ENCODE data around the gene CEMIP.

Gene CEMIP

DNA sequence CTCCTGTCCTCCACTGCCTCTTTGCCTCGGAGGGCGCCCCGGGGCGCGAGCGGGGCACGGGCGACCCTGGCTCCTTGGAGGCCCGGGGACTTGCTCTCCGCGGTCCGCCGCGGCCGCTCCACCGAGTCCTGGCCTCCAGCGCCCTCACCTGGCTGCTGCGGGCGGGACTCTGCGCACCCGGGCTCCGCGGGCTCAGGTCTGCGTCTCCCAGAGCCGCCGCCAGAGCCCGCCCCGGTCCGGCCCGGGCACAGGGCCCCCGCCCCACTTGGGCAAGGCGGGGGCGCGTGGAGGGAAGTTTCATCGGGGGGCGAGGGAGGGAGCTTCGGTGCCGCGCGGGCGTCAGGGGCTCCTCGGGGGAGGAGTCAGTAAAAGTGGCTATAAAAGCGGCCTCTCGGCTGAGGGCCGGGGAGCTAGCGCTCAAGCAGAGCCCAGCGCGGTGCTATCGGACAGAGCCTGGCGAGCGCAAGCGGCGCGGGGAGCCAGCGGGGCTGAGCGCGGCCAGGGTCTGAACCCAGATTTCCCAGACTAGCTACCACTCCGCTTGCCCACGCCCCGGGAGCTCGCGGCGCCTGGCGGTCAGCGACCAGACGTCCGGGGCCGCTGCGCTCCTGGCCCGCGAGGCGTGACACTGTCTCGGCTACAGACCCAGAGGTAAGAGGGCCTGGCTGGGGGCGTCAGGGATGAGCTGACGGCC is at the start of gene CEMIP:
TSS of gene CEMIP (plus strand) at position 407 of the 694 bp plus-strand sequence. CDS start 94,510 bp downstream, outside the sequence.
- peak; percentile 30 for DNase-seq

- DNase-seq = no peak
Observed at GRCh38 chr15:80730387-80730786, 48.8 kb upstream of the CEMIP start.

- no peak for DNase-seq
Observed at GRCh38 chr15:80730926-80731325, 48.2 kb upstream of the CEMIP start.

GRCh38 chr15:80732167-80732566 is 47.0 kb upstream of the CEMIP start:
- DNase-seq = no peak

GRCh38 chr15:80732818-80733217 is 46.4 kb upstream of the CEMIP start:
- DNase-seq = no peak

DNA sequence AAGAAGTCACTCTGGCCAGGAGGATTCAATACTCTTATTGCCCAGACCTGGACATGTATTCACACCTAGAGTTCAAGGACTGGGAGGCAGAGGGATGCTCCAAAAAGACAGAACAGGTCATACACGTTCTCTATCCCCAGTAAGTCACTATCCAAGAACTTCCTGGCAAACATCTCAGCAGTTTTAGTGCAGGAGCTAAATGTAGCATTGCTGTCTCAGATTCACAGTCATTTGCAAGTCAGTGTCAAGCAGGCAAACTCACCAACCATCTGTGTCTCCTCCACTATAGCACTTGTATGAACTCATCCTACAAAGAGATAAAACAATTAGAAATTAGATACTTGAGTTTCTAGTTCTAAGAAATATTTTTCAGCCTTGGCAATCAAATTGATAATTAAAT is 45.7 kb upstream of the CEMIP start:
- no peak for DNase-seq

GRCh38 chr15:80735344-80735743 is 43.8 kb upstream of the CEMIP start:
- DNase-seq = no peak

GRCh38 chr15:80736560-80736959 is 42.6 kb upstream of the CEMIP start:
- no peak for DNase-seq

- no peak for DNase-seq
Observed at GRCh38 chr15:80739919-80740318, 39.3 kb upstream of the CEMIP start.

- no peak for DNase-seq
Observed at GRCh38 chr15:80742081-80742480, 37.1 kb upstream of the CEMIP start.

DNA sequence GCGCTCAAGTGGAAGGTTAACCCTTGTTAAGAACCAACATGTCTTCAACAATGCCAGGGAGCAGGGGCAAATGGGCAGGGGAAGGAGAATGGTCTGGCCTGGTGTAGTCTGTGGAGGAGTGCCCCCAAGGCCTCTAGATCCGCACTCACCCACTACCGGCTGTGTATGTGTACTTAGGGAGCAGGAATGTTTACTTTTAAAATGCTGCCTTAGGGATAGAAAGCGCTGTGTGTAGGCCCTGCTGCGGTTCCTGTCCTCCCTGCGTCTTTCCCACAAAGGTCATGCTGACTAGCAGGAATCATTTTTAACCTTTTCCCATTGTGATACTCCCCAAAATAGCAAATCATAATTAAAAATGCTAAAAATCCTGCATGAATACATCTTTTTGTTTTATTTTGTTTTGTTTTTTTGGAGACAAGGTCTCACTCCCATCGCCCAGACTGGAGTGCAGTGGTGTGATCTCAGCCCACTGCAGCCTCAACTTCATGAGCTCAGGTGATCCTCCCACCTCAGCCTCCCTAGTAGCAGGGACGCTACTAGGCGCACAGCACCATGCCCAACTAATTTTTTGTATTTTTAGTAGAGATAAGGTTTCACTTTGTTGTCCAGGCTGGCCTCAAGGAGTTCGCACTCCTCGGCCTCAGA is 35.9 kb upstream of the CEMIP start:
- no peak for DNase-seq

- DNase-seq = no peak
Observed at GRCh38 chr15:80744415-80744814, 34.8 kb upstream of the CEMIP start.

GRCh38 chr15:80744826-80745225 is 34.3 kb upstream of the CEMIP start:
- no peak for DNase-seq

GRCh38 chr15:80745888-80746287 is 33.3 kb upstream of the CEMIP start:
- no peak for DNase-seq

DNA sequence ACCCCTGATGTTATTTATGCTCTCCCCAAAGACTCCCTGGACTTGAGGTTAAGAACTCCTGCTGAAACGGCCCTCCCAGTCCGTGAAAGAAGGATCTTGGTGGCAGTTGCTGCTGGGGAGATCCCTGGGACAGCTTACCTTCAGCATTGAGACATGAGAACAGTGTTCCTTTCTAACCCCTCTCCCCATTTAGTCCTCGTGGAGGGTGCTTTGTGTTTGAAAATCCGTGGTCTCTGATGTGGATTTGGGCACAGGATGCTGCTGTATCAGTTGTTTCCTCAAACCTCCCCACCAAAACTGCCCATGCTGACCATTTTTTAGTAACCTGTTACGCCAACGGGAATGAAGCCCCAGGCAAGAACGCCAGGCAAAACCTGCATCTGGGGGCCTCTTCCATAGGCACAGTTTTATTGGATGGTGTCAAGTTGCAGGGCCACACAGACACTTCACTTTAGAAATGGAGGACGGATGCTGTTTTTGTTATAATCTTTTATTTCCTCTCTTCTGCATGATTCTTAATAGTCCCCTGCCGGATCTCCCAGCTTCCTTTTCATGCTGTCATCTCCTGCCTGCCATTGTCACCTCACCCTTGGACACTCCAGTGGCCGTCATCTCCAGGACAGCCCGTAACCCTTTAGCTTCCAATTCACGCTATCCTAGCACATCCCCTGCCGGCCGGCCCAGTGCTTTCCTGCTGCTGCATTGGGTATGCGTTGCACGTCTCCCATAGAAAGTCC is 31.7 kb upstream of the CEMIP start:
- no peak for DNase-seq

DNA sequence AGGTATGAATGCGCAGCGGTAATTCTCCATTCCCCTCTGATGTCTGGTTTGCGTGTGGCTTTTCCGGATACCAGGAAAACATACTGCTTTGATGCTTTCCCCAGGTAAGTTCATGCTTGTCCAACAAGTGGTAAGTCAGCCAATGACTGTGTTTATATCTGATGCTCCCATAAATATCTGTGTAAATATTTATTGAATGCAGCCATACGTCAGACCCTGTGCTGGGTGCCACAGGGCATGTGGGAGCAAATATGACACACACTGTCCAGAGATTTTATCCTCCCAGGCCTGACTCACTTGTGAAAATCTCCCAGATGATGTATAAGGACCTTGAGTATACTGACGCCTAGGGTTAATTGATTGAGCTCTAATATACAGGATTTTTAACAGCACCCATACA is 29.6 kb upstream of the CEMIP start:
- DNase-seq = no peak

GRCh38 chr15:80750575-80750974 is 28.6 kb upstream of the CEMIP start:
- no peak for DNase-seq

DNA sequence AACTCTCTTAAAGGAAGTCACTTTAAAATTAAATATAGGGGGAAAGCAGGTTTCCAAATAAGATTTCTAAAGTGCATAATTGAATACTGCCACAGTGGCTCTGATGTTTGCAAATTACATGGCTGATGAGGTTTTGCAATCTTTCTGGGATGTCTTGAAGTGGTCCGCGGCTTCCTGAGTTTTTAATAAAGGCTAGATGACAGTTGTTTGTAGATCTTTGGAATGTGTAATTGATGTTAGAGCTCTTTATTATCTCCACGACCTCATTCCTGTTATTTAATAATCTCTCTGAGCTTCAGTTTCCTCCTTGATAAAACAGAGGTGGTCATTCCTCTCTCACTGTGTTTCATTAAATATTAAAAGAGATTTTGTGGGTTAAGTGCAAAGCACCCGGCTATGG is 27.0 kb upstream of the CEMIP start:
- DNase-seq = no peak

GRCh38 chr15:80753161-80753560 is 26.0 kb upstream of the CEMIP start:
- DNase-seq = no peak

DNA sequence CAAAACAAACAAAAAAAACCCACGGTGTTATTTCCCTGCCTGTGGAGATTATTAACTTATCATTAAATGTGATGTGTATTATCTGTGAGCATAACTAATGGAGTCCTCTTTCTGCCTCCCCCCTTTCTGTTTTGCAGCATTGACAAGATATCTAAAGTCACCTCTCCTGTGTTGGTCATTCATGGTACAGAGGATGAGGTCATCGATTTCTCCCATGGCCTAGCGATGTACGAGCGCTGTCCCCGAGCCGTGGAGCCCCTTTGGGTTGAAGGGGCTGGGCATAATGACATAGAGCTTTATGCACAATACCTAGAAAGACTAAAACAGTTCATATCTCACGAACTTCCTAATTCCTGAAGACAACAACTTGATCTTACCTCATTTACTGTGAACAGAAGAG is 25.2 kb upstream of the CEMIP start:
- DNase-seq = no peak

- DNase-seq = no peak
Observed at GRCh38 chr15:80755885-80756284, 23.3 kb upstream of the CEMIP start.

DNA sequence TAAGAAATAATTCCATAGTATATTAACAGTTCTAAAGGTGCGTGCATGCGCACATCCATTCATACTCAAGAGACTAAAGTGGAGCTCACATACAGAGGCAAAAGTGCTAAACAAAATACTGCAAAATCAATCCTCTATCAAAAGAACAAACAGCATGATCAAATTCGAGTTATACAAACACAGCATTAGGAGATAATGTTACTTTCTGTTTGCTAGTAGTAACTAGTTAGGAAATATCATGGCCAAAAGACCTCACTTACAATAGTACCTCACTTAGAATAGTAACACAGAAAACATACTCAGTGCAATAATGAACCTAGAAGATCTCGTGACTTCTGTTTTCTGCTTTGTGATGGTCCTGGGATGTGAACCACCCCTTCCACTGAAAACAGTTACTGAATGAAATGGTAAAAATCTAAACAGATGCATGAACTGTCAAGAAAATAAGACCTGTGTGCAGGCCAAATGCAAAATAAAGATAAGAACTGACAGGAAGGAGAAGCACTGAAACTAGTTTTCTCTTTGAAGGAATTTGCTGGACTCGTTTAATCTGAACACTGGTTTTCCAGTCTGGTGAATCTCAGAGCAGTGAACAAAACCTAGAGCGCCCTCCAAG is 20.9 kb upstream of the CEMIP start:
- DNase-seq = no peak

DNA sequence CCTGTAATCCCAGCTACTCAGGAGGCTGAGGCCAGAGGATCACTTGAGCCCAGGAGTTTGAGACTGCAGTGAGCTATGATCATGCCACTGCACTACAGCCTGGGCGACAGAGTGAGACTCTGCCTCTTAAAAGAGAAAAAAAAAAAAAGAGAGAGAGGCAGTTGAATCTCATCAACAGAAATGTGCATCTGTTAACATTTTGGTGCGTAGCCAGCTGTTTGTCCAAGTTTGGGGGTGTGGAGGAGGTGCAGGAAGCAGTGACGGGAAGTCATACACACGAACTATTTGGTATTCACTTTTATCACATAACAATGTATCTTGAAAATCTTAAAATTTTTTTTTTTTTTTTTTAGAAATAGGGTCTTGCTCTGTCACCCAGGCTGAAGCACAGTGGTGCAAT is 18.2 kb upstream of the CEMIP start:
- DNase-seq = no peak

- DNase-seq = no peak
Observed at GRCh38 chr15:80761754-80762153, 17.4 kb upstream of the CEMIP start.
